ENCODE results near the gene RIC8B.

RIC8B gene

GRCh38 chr12:106814714-106815113, 40.2 kb downstream of the RIC8B start:
- Histone ChIP-seq H3K4me3 (ENCODE audit: low read depth, low read length) (no peak overlapping the region), H3K27ac (no peak overlapping the region), H3K9me3 (ENCODE audit: severe bottlenecking) (no peaks in the 10 kb centered on the region), H3K36me3 (peaks cover 4% of the 10 kb centered on the region; the same call in 1 of the 2 replicates), H3K27me3 (ENCODE audit: insufficient read depth, low read depth, severe bottlenecking) (no peaks in the 10 kb centered on the region)
- DNase-seq: no peak
- no peak for TF ChIP-seq CTCF (IDR thresholded peaks at IDR 0.05; ENCODE audit: low read depth, low read length)

- H3K27me3 ChIP-seq (ENCODE audit: insufficient read depth, low read depth, severe bottlenecking): no peaks in the 10 kb centered on the region
- no peak for DNase-seq
- H3K4me3 ChIP-seq (ENCODE audit: low read depth, low read length): no peak overlapping the region
Observed at GRCh38 chr12:106815741-106816140, 41.3 kb downstream of the RIC8B start.

GRCh38 chr12:106816231-106816630, 41.7 kb downstream of the RIC8B start:
- H3K36me3 ChIP-seq: peaks cover 4% of the 10 kb centered on the region; the same call in 1 of the 2 replicates
- H3K4me3 ChIP-seq (ENCODE audit: low read depth, low read length): no peak overlapping the region
- no peak for DNase-seq
- H3K27ac ChIP-seq: no peak overlapping the region
- H3K27me3 ChIP-seq (ENCODE audit: insufficient read depth, low read depth, severe bottlenecking): no peaks in the 10 kb centered on the region
- no peak for TF ChIP-seq CTCF (IDR thresholded peaks at IDR 0.05; ENCODE audit: low read depth, low read length)
- no peaks in the 10 kb centered on the region for H3K9me3 ChIP-seq (ENCODE audit: severe bottlenecking)

More at GRCh38 chr12:106815741-106816140, 41.3 kb downstream of the RIC8B start:
- no peak for TF ChIP-seq CTCF (IDR thresholded peaks at IDR 0.05; ENCODE audit: low read depth, low read length)
- peaks cover 4% of the 10 kb centered on the region; the same call in 1 of the 2 replicates for H3K36me3 ChIP-seq
- H3K27ac ChIP-seq: no peak overlapping the region
- no peaks in the 10 kb centered on the region for H3K9me3 ChIP-seq (ENCODE audit: severe bottlenecking)

GRCh38 chr12:106819991-106820390, 45.5 kb downstream of the RIC8B start:
- Histone ChIP-seq H3K27me3 (ENCODE audit: insufficient read depth, low read depth, severe bottlenecking) (no peaks in the 10 kb centered on the region), H3K27ac (no peak overlapping the region), H3K36me3 (peaks cover 3% of the 10 kb centered on the region; the same call in 1 of the 2 replicates), H3K9me3 (ENCODE audit: severe bottlenecking) (no peaks in the 10 kb centered on the region), H3K4me3 (ENCODE audit: low read depth, low read length) (no peak overlapping the region)
- TF ChIP-seq CTCF (IDR thresholded peaks at IDR 0.05; ENCODE audit: low read depth, low read length): no peak
- DNase-seq: no peak

GRCh38 chr12:106831699-106832098, 57.2 kb downstream of the RIC8B start:
- no peaks in the 10 kb centered on the region for H3K36me3 ChIP-seq
- no peak overlapping the region for H3K4me3 ChIP-seq (ENCODE audit: low read depth, low read length)
- no peaks in the 10 kb centered on the region for H3K9me3 ChIP-seq (ENCODE audit: severe bottlenecking)
- H3K27ac ChIP-seq: no peak overlapping the region
- no peak for TF ChIP-seq CTCF (IDR thresholded peaks at IDR 0.05; ENCODE audit: low read depth, low read length)
- H3K27me3 ChIP-seq (ENCODE audit: insufficient read depth, low read depth, severe bottlenecking): no peaks in the 10 kb centered on the region
- DNase-seq: no peak

GRCh38 chr12:106837782-106838181, 63.3 kb downstream of the RIC8B start:
- no peak for TF ChIP-seq CTCF (IDR thresholded peaks at IDR 0.05; ENCODE audit: low read depth, low read length)
- Histone ChIP-seq H3K27ac (no peak overlapping the region), H3K4me3 (ENCODE audit: low read depth, low read length) (no peak overlapping the region), H3K36me3 (no peaks in the 10 kb centered on the region), H3K27me3 (ENCODE audit: insufficient read depth, low read depth, severe bottlenecking) (no peaks in the 10 kb centered on the region), H3K9me3 (ENCODE audit: severe bottlenecking) (no peaks in the 10 kb centered on the region)
- DNase-seq: no peak

Measured in WERI-Rb-1 (cell line).